HEK293 (cell line): Measurements from ENCODE around the gene MRPL33.

ENCODE experiments used
- SP2 ChIP-seq: fragments of 450-650 bp; formaldehyde crosslinking; IDR thresholded peaks from 2 replicates; pipeline ENCODE4 v1.5.1; 2016; ENCODE audit warnings: missing biosample characterization, missing genetic modification characterization
- ZNF658 ChIP-seq: fragments of 450-650 bp; formaldehyde crosslinking; IDR thresholded peaks from 2 replicates; pipeline ENCODE4; 2016; ENCODE audit warnings: missing biosample characterization, missing genetic modification characterization
- ZNF776 ChIP-seq: fragments of 450-650 bp; formaldehyde crosslinking; IDR thresholded peaks from 2 replicates; pipeline ENCODE4 v1.5.0; 2017; ENCODE audit warnings: missing biosample characterization, missing genetic modification characterization, borderline replicate concordance
- TF ChIP-seq, protein P1 (sequence below): fragments of 450-650 bp; formaldehyde crosslinking; IDR thresholded peaks from 2 replicates; pipeline ENCODE4 v1.5.1; 2016; ENCODE audit warnings: missing biosample characterization, missing genetic modification characterization
- TF ChIP-seq, protein P2 (sequence below): fragments of 450-650 bp; formaldehyde crosslinking; conservative IDR thresholded peaks from 2 replicates; pipeline ENCODE4 v1.5.1; 2016; ENCODE audit warnings: low read depth, missing biosample characterization, missing genetic modification characterization
- TF ChIP-seq, protein P3 (sequence below): sonication (generic); formaldehyde crosslinking; IDR thresholded peaks from 2 replicates; pipeline ENCODE4 v1.8.1; 2022; ENCODE audit warnings: mild to moderate bottlenecking, moderate library complexity, missing genetic modification reagents

DNA sequence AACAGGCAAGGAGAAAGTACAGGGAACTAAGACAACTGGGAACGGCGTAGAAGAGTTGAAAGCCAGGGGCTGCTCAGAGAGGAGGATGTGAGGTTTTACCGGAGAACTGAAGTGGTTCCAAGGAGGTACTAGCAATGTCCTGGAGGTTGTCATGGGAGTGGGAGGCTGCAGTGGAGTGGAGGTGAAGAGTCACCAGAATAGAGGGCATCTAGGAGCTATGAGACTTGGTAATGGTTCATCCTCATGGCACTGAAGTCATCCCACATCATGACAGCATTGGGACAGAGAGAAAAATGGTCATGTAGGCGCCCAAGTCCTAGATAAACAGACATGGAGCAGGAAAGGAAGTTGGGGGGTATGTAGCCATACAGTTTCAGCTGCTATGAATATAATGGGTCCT lies 26.3 kb downstream of the MRPL33 start:
- TF ChIP-seq, protein P1, sequence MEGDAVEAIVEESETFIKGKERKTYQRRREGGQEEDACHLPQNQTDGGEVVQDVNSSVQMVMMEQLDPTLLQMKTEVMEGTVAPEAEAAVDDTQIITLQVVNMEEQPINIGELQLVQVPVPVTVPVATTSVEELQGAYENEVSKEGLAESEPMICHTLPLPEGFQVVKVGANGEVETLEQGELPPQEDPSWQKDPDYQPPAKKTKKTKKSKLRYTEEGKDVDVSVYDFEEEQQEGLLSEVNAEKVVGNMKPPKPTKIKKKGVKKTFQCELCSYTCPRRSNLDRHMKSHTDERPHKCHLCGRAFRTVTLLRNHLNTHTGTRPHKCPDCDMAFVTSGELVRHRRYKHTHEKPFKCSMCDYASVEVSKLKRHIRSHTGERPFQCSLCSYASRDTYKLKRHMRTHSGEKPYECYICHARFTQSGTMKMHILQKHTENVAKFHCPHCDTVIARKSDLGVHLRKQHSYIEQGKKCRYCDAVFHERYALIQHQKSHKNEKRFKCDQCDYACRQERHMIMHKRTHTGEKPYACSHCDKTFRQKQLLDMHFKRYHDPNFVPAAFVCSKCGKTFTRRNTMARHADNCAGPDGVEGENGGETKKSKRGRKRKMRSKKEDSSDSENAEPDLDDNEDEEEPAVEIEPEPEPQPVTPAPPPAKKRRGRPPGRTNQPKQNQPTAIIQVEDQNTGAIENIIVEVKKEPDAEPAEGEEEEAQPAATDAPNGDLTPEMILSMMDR: no peak
- TF ChIP-seq ZNF658 (tag by site-specific recombination) (no peak), ZNF776 (tag by site-specific recombination) (no peak), SP2 (tag by site-specific recombination) (no peak)
- TF ChIP-seq, protein P2, sequence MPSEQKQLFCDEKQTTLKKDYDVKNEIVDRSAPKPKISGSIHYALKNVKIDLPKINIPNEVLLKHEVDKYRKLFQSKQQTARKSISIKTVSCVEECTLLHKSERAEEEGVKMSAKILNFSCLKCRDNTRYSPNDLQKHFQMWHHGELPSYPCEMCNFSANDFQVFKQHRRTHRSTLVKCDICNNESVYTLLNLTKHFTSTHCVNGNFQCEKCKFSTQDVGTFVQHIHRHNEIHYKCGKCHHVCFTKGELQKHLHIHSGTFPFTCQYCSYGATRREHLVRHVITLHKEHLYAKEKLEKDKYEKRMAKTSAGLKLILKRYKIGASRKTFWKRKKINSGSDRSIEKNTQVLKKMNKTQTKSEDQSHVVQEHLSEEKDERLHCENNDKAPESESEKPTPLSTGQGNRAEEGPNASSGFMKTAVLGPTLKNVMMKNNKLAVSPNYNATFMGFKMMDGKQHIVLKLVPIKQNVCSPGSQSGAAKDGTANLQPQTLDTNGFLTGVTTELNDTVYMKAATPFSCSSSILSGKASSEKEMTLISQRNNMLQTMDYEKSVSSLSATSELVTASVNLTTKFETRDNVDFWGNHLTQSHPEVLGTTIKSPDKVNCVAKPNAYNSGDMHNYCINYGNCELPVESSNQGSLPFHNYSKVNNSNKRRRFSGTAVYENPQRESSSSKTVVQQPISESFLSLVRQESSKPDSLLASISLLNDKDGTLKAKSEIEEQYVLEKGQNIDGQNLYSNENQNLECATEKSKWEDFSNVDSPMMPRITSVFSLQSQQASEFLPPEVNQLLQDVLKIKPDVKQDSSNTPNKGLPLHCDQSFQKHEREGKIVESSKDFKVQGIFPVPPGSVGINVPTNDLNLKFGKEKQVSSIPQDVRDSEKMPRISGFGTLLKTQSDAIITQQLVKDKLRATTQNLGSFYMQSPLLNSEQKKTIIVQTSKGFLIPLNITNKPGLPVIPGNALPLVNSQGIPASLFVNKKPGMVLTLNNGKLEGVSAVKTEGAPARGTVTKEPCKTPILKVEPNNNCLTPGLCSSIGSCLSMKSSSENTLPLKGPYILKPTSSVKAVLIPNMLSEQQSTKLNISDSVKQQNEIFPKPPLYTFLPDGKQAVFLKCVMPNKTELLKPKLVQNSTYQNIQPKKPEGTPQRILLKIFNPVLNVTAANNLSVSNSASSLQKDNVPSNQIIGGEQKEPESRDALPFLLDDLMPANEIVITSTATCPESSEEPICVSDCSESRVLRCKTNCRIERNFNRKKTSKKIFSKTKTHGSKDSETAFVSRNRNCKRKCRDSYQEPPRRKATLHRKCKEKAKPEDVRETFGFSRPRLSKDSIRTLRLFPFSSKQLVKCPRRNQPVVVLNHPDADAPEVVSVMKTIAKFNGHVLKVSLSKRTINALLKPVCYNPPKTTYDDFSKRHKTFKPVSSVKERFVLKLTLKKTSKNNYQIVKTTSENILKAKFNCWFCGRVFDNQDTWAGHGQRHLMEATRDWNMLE (tag by site-specific recombination): no peak
- TF ChIP-seq, protein P3, sequence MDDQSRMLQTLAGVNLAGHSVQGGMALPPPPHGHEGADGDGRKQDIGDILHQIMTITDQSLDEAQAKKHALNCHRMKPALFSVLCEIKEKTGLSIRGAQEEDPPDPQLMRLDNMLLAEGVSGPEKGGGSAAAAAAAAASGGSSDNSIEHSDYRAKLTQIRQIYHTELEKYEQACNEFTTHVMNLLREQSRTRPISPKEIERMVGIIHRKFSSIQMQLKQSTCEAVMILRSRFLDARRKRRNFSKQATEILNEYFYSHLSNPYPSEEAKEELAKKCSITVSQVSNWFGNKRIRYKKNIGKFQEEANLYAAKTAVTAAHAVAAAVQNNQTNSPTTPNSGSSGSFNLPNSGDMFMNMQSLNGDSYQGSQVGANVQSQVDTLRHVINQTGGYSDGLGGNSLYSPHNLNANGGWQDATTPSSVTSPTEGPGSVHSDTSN (CRISPR knock-in tag): no peak
